ENCODE measurements around the gene PAPPA2.

GRCh38 chr1:176603696-176604095 is 140.7 kb downstream of the PAPPA2 start:
- TF ChIP-seq CTCF (IDR thresholded peaks at IDR 0.05) (no peak), POLR2A (IDR thresholded peaks at IDR 0.05) (no peak)
